Measurements from ENCODE around the gene DISC1. TPM values are rescaled to one million over a fixed set of nuclear protein-coding genes. Genes with fewer than 3 reads are reported as not detected.

The DISC1 gene
- polyA plus RNA-seq, 1 of the 3 experiments (the other 2 are of a cell fraction): 1.7 TPM

GRCh38 chr1:231842441-231842840 is 215.9 kb downstream of the DISC1 start (continued):
- TF ChIP-seq MAX (IDR thresholded peaks at IDR 0.05; ENCODE audit: low read depth) (no peak), TCF12 (IDR thresholded peaks at IDR 0.05) (no peak), RFX5 (IDR thresholded peaks at IDR 0.05; ENCODE audit: low read length) (no peak), RCOR1 (IDR thresholded peaks at IDR 0.05; ENCODE audit: low read length) (no peak), GATA2 (CRISPR knock-in tag; IDR thresholded peaks at IDR 0.05) (no peak)
- TF ChIP-seq, protein P1, sequence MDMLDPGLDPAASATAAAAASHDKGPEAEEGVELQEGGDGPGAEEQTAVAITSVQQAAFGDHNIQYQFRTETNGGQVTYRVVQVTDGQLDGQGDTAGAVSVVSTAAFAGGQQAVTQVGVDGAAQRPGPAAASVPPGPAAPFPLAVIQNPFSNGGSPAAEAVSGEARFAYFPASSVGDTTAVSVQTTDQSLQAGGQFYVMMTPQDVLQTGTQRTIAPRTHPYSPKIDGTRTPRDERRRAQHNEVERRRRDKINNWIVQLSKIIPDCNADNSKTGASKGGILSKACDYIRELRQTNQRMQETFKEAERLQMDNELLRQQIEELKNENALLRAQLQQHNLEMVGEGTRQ (IDR thresholded peaks at IDR 0.05; ENCODE audit: borderline replicate concordance, low read depth, low read length): no peak

DNA sequence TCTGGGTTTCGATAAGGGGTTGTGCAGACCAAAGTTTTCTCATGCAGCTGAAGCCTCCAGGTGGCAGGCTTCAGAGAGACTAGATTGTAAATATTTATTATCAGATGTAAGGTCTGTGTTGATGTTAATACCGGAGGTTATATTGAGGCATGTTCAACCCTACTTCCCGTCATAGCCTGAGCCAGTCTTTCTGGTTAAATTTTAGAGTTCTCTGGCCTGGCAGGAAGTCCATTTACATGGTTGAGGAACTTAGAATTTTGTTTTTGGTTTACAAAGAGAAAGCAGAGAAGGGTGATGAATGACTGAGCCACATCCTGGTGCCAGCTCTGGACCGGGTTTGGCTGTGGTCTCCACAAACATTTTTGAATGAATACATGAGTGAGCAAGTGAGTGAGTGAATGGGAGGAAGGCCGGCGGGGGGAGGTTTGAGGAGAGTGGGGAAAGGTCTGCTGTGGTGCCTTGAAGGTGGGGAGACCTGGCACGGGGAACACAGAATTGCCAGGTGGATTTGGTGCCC is 218.5 kb downstream of the DISC1 start:
- H3K79me2 ChIP-seq (ENCODE audit: insufficient read depth): no peaks in the 10 kb centered on the region
- H3K9ac ChIP-seq: no peak overlapping the region
- DNase-seq: no peak
- ChIA-PET CTCF (no interaction called here), POLR2A (no interaction called here)
- H2AFZ ChIP-seq (ENCODE audit: low read depth): no peak overlapping the region
- H3K4me3 ChIP-seq (ENCODE audit: low read depth in 2 of 2, low read length in 1 of 2): no peak overlapping the region
- no peaks in the 10 kb centered on the region for H4K20me1 ChIP-seq (ENCODE audit: insufficient read depth)
- no peaks in the 10 kb centered on the region for H3K27me3 ChIP-seq (ENCODE audit: insufficient read depth)
- peaks cover 2 to 4% of the 10 kb centered on the region in 2 experiments; a peak in 2 of 4 replicates for H3K4me1 ChIP-seq (ENCODE audit: control insufficient read depth in 1 of 2, insufficient read depth in 2 of 2, low read depth in 1 of 2, low read length in 1 of 2)
- no peaks in the 10 kb centered on the region for H3K36me3 ChIP-seq (replicated peaks in 1 of 2; ENCODE audit: control insufficient read depth in 1 of 2, insufficient read depth in 2 of 2, low read length in 1 of 2)
- no peaks in the 10 kb centered on the region for H3K9me2 ChIP-seq
- WGBS (ENCODE audit: low lambda C conversion rate): 78% methylated on average over 7 of the region's 7 CpGs
- no peak overlapping the region for H3K27ac ChIP-seq (ENCODE audit: low read depth in 2 of 2, low read length in 1 of 2)
- H3F3A ChIP-seq (replicated peaks; ENCODE audit: insufficient read depth): no peaks in the 10 kb centered on the region
- no peaks in the 10 kb centered on the region for H3K9me3 ChIP-seq
- no peak for TF ChIP-seq CHD2 (IDR thresholded peaks at IDR 0.05; ENCODE audit: low read length, partially characterized antibody)
- TF ChIP-seq, protein P2, sequence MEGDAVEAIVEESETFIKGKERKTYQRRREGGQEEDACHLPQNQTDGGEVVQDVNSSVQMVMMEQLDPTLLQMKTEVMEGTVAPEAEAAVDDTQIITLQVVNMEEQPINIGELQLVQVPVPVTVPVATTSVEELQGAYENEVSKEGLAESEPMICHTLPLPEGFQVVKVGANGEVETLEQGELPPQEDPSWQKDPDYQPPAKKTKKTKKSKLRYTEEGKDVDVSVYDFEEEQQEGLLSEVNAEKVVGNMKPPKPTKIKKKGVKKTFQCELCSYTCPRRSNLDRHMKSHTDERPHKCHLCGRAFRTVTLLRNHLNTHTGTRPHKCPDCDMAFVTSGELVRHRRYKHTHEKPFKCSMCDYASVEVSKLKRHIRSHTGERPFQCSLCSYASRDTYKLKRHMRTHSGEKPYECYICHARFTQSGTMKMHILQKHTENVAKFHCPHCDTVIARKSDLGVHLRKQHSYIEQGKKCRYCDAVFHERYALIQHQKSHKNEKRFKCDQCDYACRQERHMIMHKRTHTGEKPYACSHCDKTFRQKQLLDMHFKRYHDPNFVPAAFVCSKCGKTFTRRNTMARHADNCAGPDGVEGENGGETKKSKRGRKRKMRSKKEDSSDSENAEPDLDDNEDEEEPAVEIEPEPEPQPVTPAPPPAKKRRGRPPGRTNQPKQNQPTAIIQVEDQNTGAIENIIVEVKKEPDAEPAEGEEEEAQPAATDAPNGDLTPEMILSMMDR (IDR thresholded peaks at IDR 0.05): peak; percentile 24; the same call in 1 of the 2 replicates
- H3K4me2 ChIP-seq: no peak overlapping the region

DNA sequence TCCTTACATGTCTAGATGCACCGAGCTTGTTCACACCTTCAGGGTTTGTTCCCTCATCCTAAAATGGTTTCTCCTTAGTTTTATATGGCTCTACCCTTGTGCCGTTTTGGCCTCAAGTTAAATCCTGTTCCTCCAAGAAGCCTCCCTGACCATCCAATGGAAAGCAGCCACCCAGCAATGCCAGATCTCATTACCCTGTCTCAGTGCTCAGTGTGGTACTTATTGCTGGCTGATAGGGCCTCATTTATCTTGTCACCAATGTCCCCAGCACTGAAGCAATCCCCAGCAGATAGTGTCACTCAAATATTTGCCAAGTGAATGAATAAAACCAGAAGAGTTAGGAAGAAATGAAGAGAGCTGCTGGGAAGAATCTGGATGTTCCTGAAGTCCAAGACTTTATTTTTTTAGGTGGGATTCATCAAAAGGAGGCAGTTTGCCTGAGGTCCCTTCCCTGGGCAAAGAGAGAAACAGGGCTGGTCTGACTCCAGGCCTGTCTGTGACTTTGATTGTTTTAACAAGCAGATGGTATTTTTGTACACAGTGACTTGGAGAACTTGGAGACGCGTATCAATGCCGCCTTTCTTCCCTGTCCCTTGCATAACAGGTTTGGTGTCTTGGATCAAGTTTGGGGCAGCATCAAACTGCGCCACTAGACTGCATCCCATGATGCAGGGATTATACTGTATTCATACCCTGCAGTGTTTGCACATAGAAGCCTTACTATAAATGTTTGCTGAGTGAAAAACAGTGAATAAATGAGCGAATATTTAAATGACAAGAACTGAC is 221.2 kb downstream of the DISC1 start:
- no peak overlapping the region for H3K4me3 ChIP-seq (ENCODE audit: low read depth in 2 of 2, low read length in 1 of 2)
- no peak overlapping the region for H3K27ac ChIP-seq (ENCODE audit: low read depth in 2 of 2, low read length in 1 of 2)
- TF ChIP-seq ELF1 (IDR thresholded peaks at IDR 0.05): no peak
- H4K20me1 ChIP-seq (ENCODE audit: insufficient read depth): no peaks in the 10 kb centered on the region
- H3K9ac ChIP-seq: no peak overlapping the region
- no peaks in the 10 kb centered on the region for H3K79me2 ChIP-seq (ENCODE audit: insufficient read depth)
- no peaks in the 10 kb centered on the region for H3F3A ChIP-seq (replicated peaks; ENCODE audit: insufficient read depth)
- ChIA-PET POLR2A (no interaction called here), CTCF (interaction anchor here (0.7 kb wide), 1 partner anchor 63 kb away, joined by 3 read pairs; no protein-coding TSS in a partner anchor)
- H3K4me2 ChIP-seq: no peak overlapping the region
- no peak overlapping the region for H2AFZ ChIP-seq (ENCODE audit: low read depth)
- H3K4me1 ChIP-seq (ENCODE audit: control insufficient read depth in 1 of 2, insufficient read depth in 2 of 2, low read depth in 1 of 2, low read length in 1 of 2): peaks cover 2 to 4% of the 10 kb centered on the region in 2 experiments; a peak in 2 of 4 replicates
- H3K36me3 ChIP-seq (replicated peaks in 1 of 2; ENCODE audit: control insufficient read depth in 1 of 2, insufficient read depth in 2 of 2, low read length in 1 of 2): no peaks in the 10 kb centered on the region
- no peaks in the 10 kb centered on the region for H3K27me3 ChIP-seq (ENCODE audit: insufficient read depth)
- no peaks in the 10 kb centered on the region for H3K9me2 ChIP-seq
- H3K9me3 ChIP-seq: no peaks in the 10 kb centered on the region
- no peak for DNase-seq
- 98% methylated on average over 7 of the region's 7 CpGs for WGBS (ENCODE audit: low lambda C conversion rate)

Data from SK-N-SH (cell line).